ENCODE results near the gene RAB6B.

The RAB6B gene

DNA sequence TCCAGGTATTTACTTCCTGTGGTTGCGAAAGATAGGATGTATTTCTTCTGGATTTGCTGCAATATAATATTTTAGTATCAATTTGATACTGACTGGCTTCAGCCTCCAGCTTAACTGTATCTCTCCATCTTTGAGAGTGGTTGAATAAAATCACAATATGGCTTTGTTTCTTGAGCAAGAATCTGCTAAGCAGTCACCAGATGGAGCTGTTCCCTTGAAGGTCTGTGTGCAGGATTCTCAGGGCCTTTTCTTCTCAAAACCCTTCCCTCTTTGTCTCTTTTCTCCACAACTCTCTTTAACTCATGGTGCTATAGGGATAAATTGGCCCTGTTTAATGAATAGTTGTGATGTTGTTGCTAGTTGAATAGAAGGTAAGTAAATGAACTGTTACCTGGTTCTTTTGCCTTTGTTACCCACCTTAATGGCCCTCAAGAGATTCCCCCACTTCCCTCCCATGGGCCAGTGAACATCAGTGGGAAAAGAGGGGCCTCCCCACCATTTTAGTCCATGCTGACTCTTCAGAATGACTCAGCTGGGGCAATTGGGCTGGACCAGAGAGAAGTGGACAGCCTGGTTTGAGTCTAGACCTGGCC is 34.8 kb upstream of the RAB6B start:
- DNase-seq: peak; percentile 17 to 53 (median 40)

DNA sequence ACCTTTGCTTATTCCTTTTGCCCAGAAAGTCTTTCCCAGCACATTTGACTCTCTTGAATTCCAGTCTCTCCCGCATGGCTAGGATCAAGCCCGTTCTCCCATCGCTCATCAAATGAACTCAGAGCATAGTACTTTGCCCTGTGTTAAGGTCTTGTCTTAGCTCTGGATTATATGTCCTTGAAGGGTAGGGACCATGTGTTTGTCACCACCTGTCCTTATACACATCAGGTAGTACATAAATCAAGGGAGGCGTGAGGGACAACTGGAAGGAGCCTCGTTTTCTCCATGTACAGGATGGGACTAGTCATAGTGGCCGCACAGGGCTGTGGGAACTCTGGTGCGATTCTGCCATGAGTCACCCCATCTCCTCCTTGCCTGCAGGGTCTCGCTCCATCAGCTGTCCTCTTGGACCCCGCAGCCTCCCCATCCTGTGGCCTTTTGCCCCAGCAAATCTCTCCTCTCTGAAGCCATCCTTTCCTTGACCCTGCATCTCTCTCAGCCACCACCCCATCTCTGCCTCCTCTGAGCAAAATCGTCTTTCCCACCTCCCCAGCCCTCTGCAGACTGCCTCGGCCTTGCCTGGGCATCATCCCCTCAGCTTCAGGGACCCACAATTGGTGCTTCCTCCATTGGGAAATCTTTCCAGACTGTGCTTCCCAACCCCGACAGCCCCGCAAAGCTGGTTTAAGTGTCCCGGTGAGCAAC is 33.4 kb upstream of the RAB6B start:
- DNase-seq: no peak

DNA sequence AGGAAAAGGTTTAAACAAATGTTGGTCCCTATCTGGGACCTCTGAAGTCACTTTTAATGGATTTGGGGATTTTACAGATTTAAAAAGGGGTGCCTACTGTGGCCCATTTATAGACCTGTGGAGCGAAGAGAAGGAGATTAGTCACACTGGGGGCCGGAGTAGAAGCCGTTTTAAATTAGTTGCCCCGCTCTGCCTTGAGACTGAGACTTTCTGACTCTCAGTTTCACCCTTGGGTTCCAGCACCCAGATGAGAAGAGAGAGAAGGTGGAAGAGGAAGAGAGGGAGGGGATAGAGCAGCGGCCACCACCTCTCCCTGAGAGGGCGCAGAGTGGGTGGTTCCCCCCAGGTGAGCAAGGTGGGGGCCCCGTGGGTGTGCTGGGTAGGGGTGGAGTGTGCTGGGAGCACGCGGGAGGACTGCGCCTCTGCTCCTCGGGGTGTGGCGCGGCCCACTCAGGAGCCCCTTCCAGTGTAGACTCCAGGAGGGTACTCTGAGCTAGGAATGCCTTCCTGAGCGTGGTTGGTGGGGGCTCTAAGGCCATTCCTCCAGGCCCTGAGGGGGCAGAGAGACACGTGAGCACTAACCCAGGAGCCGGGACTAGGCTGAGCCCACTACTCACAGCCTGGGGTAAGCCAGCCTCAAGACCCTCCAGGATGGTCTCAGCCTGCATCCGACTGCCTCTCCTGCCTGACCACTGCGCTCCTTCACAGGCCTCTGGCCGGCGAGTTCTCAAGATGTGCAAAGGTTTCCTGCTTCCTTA is 32.6 kb upstream of the RAB6B start:
- DNase-seq: no peak

DNA sequence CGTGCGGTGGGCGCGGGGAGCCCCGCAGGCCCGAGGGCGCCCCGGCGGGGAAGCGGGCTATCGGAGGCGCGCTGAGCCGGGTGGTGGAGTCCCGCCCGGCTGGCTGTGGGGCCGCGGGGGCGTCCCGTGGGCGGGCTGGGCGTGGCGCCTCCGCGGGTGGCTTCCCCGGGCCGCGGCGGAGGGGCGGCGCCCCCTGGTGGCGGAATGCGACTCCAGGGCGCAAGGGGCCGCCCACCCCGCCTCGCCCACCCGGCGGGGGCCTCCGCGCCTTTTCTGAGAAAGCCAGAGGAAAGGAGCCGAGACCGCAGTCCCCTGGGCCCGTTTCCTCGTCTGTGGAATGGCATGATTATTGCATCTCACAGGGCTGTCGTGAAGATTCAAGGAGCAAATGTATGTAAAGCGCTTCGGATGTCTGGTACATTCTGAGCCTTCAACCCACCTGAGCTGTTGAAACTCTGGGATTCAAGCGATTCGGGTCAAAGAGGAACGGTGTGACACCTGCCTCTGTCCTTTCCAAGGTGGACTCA is 31.9 kb upstream of the RAB6B start:
- DNase-seq: peak; percentile 41 to 86 (median 61)

DNA sequence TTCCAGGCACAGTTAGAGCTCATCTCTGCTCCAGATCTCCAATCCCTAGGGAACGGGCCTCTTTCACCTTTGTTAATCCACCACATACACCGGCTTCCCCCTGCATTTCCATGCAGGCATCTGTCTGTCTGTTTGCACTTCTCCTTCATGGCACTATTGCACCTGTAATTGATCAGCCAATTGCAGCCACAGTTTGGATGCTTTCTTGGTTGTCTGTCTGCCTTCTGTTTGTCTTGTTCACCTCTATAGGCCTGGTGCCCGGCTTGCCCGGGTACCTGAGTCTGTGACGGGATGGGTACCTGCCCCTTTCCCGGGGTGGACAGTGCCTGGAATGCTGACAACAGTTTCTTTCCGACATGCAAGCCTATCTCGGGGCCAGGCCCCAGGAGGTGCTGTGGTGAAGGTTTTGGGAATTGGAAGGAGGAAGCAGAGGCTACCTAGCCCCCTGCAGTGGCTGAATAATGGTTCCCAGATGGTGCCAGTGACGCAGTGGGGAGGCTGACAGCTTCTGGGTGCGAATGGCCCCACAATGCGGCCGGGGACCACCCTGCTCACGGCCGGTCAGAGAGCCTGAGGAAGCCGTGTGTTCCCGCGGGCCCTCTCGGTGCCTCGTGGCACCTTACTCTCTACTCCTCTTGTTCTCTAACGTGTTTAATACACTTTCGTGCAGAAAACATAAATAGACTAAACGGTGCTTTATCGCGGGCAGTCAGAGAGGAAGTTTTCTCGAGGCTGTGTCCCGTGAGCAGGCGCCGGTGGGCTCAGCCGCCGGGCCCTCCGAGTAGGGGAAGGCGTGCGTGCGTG is 31.3 kb upstream of the RAB6B start:
- DNase-seq: peak in 1 of 4 experiments; percentile 2

DNA sequence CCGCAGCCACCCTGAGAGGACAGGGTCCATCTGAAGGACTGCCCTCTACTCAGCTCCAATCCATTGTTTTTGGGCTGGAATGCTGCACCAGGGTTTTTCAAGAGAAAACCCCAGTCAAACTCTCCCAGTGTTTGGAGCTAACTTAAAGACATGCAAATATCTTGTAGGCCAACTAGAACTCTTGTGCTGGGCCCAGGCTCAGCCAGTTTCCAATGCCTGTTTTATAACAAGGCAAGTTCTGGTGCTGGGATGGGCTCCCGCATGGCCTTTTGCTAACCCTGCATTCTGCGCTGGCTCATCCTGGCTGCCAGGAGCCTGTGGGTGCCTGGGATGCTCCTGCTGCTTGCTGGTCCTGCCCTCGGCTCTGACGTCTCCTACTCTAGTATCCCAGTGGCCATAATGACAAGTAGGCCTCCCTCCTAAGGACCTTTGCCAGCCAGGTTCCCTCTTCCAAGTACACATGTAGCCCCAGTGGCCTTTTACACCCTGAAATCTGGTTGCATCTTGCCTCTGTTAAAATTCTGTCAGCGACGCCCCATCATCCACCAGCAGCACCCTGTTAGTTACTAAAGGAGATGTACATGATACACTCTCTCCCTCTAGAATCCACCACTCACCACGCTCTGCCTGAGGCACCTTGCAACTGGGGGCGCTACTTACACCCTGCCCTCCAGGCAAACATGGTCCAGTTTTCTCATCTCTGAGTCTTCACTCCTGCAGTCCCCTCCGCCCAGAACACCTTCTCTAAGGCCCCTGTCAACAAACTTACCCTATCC is 30.5 kb upstream of the RAB6B start:
- DNase-seq: no peak

DNA sequence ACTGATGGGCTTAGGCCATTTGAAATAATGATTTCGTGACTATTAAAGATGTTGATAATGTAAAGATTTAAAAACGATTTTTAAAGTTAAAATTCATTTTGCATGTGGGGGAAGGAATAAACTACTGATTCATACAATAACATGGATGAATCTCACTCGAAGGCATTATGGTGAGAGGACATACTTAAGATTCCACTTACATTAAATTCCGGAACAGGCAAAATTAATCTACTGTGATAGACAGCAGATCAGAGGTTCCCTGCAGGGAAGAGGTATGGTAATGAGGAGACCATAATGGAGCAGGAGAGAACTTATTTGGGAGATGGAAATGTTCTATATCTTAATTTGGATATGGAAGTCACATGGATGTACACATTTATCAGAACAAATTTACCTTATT is 28.4 kb upstream of the RAB6B start:
- no peak for DNase-seq

DNA sequence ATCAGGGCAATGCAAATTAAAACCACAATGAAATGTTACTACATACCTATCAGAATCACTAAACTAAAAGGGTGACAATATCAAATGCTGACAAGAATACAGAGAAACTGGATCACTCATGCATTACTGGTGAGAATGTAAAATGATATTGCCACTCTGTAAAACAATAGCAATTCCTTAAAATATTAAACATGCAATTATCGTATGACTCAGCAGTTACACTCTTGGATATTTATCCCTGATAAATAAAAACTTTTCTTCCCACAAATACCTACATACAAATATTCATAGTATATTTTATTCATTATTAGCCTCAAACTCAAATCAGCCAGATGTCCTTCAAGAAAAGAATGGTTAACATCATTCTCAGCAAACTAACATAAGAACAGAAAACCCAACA is 25.9 kb upstream of the RAB6B start:
- no peak for DNase-seq

DNA sequence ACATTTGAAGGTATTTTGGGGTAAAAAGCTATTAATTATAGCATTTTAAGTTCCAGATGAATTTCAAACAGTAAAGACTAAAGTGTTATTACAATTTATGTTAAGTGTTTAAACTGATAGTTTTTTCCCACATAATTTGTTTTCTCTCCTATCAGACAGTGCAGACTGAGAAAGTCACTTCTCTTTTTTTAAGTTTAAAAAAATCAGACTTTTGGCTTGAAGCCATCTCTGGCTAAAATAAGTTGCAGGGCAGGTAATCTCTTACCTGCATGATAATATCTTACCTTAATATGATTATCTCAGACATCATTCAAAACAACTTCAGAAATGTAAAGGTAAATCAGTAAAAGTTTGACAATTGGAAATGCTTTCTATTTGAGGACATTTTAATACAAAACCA is 21.5 kb upstream of the RAB6B start:
- DNase-seq: no peak

DNA sequence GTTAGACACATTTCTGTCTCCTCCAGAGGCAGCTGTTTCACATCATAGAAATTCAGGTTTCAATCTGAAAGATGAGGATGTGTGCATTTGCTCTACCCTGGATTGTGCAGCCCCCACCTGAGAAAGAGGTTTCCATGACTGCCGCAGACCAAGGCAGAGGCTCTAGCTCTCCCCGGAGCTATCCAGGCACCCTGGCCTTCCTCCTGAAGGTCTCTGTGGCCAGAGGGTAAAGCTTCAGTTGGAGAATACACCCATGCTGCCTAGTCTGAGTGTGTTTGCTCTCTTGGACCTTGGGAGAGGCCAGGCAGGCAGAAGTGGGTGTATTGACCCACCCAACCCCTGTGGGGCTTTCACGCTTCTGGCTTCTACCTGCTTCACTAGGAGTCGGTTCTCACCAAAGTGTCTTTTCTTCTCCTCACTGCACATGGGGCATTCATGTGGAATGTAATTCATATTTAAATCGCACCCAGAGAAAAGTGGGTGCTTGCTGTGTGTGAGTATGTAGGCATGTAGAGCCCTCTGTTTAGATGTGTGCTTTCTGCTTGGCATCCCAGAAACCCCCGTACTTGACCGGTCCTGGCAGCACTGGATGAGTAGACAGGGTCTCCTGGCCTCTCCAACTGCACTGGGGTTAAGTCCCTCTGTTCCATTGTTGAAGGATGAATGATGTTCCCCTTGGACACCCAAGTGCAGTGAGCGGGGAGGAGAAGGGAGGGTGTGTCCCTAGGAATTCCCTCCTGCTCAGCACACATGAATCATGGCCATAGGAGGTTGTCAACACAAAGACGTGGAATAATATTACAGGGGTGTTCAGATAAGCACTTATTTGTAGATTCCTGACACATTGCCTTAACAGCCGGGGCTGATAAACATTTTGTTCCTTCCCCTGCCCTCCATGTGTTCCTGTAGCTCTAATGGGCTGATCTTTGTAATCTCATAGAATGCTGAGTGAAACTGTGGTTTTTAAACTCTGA is 20.3 kb upstream of the RAB6B start:
- no peak for DNase-seq

DNA sequence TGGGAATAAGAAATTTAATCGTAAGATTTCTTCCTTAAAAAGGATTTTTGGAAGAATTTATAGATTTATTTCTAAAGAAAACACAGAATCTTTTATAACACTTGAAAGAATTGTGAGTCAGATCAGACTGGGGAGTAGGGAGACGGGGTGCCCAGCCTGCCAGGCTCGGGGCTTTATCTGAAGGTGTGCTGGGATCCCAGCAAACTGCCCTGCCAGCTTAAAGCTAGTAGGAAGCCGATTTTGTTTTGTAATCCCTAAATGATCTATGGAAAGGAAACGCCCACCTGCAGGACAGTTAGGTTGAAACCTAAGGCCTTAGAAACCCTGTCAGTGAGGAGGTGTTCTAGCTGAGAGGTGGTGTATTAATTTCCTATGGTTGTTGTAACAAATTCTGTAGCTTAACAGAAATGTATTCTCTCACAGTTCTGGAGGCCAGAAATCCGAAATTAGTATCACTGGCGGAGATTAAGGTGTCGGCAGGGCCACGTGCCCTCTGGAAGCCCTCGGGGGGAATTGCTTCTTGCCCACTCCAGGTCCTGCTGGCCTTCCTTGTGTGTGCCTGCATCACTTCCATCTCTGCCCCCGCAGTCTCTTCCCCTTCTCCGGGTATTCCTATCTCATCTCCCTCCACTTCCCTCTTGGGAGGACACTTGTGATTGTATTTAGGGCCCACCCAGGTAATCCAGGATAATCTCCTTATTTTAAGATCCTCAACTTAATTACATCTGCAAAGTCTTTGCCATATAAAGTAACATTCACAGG is 19.3 kb upstream of the RAB6B start:
- no peak for DNase-seq

DNA sequence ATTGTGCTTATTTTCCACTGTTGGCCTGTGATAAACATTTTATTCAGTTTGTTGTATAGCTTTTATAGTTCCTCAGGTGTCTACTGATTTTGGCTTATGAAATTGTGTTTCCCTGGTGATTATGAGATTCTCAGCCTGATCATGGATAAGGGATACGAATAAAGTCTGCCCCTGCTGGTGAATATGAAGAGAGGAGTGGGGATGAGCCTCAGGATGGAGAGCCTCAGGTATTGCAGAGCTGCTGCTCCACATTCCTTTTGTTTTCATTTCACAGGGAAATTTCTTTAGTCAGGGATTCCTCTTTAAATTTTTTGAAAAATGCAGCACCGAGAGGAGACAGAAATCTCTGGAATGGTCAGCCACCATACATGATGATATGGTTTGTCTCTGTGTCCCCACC is 14.7 kb upstream of the RAB6B start:
- DNase-seq: no peak

DNA sequence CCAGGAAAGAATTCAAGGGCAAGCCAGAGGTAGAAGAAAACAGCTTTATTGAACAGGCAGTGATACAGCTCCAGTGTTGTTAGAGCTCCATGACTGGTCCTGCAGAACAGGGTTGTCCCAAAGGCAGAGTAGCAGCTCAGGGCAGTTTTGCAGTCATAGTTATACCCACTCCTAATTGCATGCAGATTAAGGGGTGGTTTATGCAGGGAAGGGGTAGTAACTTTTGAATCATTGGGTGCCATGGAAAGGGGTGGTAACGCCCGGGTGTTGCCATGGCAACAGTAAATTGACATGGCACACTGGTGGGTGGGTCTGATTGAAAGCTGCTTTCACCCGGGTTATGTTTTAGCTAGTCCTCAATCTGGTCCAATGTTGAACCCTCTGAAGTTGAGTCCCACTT is 9.7 kb upstream of the RAB6B start:
- no peak for DNase-seq

DNA sequence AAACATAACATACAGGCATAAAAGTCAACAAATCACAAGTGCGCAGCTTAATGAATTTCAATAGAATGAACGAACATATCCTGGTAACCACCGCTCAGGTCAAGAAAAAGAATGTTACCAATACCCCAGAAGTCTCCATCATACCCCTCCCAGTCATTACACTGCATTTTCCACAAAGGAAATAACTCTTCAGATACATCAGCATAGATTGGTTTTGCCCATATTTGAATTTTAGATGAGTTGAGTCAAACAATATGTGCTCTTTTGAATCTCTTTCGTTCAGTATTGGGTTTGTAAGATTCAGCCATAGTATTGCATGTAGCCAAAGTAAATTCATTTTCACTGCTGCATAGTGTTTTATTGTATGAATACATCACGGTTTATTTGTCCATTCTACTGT is 6.2 kb upstream of the RAB6B start:
- DNase-seq: no peak

DNA sequence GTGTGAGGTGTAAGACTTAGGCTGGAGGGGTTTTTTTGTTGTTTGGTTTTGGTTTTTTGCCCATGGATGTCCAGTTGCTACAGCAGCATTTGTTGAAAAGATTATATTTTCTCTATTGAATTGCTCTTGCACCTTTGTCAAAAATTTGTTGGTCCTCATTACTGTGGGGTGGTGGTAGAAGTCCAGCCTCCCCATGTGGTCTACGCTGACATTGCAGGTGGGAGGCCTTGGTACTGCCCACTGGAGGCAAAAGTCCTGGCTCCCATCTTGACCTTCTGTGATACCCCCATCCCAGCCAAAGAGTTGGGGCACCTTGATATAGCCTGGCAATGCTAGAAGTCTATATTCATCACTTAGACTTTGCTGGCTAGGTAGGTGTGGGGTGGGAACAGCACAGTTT is 5.4 kb upstream of the RAB6B start:
- no peak for DNase-seq

DNA sequence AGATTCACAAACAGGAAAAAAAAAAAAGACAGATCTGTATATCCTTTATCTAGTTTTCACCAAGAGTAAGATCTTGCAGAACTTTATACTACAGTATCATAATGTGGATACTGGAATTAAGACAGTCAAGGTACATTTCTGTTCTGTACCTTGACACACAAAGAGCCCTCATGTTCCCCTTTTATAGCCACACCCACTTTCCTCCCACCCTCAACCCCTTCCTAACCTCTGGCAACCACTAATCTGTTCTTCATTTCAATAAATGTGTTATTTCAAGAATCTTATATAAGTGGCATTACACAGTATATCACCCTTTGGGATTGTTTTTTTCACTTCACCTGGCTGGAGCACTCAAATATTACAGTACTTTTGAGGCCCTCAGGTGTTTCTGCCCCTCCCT is 3.6 kb upstream of the RAB6B start:
- no peak for DNase-seq

DNA sequence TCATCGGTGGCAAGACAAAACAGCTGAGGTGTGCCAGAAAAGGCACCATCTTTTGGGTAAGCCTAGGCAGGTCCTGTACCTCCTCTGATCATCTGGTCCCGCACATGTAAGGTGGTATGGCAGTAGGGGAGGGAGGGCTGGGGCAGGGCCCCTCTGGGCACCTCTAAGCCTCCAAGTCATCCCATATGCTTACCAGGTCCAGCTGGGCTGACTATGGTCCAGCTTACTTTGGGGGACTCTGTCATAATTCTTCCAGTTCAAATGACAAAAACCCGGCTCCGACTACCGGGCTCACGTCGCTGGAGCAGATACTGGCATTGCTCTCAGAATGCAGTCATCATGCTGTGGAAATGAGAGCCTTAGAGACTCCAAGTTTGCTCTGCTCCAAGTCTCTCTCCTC is 1.9 kb upstream of the RAB6B start:
- DNase-seq: no peak

DNA sequence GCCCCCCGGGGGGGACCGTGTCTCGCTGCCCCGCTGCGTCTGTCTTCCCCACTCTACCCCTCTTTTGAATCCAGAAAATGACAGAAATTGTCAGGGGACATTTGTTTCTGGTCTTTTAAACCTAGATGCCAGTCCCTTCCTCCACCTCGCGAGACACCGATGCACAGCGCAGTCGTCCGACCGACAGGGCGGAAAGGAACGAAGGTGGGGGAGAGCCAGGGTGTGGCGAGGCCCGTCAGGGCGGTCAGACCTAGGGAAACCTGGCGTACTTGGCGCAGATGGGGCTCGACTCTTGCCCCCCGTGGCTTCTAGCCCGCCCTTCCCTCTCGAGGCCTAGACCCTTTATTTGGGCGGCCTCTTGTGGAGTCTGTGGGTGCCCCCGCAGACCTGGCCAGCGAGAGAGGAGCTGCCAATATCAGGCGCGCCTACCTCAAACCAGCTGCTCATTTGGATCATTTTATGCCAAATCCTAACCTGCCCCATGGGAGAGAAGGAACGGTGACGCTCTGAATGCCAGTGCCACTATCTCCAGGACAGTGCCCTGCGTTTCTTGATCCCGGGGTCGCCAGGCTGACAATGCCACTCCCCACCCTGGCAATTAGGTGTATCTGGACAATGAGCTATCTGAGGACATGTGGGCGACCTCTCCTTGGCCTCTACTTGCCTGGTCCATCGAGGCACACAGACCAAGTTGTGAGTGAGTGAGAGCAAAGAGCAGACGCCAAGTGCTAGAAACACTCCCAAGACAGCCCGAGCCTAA is 500 bp upstream of the RAB6B start:
- no peak for DNase-seq

Measured in suppressor macrophage (primary cell).